Sigmoid colon (tissue), 7 donors: ENCODE measurements around the gene PABPC4L. TPM values are rescaled to one million over a fixed set of nuclear protein-coding genes. Genes with fewer than 3 reads are reported as not detected.

Experiments
- DNase-seq: peaks from one replicate; pipeline ENCODE4 v3.0.0-alpha.2; 2019
- H3K27ac ChIP-seq, 4 donors: fragments of 200-600 bp; sonication (generic); one replicate each; pipeline ENCODE4 v1.5.1; 2016 to 2019; ENCODE audit warnings: mild to moderate bottlenecking in 1 of 4
- H3K27me3 ChIP-seq, 3 donors: fragments of 200-600 bp; sonication (generic); one replicate each; pipeline ENCODE4 v1.5.1; 2019; ENCODE audit warnings: mild to moderate bottlenecking in 1 of 3
- H3K36me3 ChIP-seq, 4 donors: fragments of 200-600 bp; sonication (generic); one replicate each; pipeline ENCODE4 v1.5.1; 2016 to 2019
- H3K4me1 ChIP-seq, 4 donors: fragments of 200-600 bp; sonication (generic); one replicate each; pipeline ENCODE4 v1.5.1; 2017 to 2019
- H3K4me3 ChIP-seq, 4 donors: fragments of 200-600 bp; sonication (generic); one replicate each; pipeline ENCODE4 v1.5.1; 2017 to 2019; ENCODE audit warnings: mild to moderate bottlenecking in 2 of 4, moderate library complexity in 1 of 4
- H3K9me3 ChIP-seq, 4 donors: fragments of 200-600 bp in 3 of 4; sonication (generic) in 3 of 4; one replicate each; pipeline versions ENCODE4 v1.5.1 to v1.6.1; 2013 to 2019
- CTCF ChIP-seq, 4 experiments: fragments of 450-650 bp in 3 of 4; fragments of 200-600 bp in 1 of 4; IDR thresholded peaks; one replicate each; pipeline ENCODE4 v1.5.1; 2016 to 2019; ENCODE audit warnings: antibody characterized with exemption in 4 of 4, mild to moderate bottlenecking in 3 of 4, moderate library complexity in 2 of 4
- EP300 ChIP-seq, 4 donors: sonication (generic); formaldehyde crosslinking; IDR thresholded peaks; one replicate each; pipeline ENCODE4 v1.6.1; 2017; ENCODE audit warnings: antibody characterized with exemption in 4 of 4
- POLR2A ChIP-seq, 2 donors: fragments of 450-650 bp; IDR thresholded peaks; one replicate each; pipeline ENCODE4 v1.6.1; 2016; ENCODE audit warnings: antibody characterized with exemption in 2 of 2, mild to moderate bottlenecking in 2 of 2, moderate library complexity in 2 of 2
- POLR2AphosphoS5 ChIP-seq, 4 donors: sonication (generic); formaldehyde crosslinking; IDR thresholded peaks; one replicate each; pipeline ENCODE4 v1.6.1; 2017; ENCODE audit warnings: antibody characterized with exemption in 4 of 4
- WGBS, 2 donors: extraction: QIAGEN DNeasy Blood & Tissue Kit; methylation state at CpG; one replicate each; pipeline ENCODE4 v1.1.7; 2013; 5-methylcytosine and 5-hydroxymethylcytosine counted together
- intact Hi-C: fragments of 100-400 bp; cut with DNase I; formaldehyde crosslinking; loops from one replicate; pipeline ENCODE4 v1.15.1; 2023
- polyA plus RNA-seq, 3 donors: library from polyadenylated mRNA; stranded (reverse); fragments of 200-250 nt; gene quantifications; one replicate each; pipeline ENCODE4 v1.2.3, GENCODE V29; 2013
- total RNA-seq, 4 donors: library from RNA; depleted of rRNA; stranded (reverse); fragments of >200 nt; gene quantifications; one replicate each; pipeline ENCODE4 v1.1.0, GENCODE V29; 2016
- donor health status: healthy with polysubstance abuse.
- donor health status: Bipolar disorder and iron deficiency.
- donor health status: healthy.

PABPC4L gene
- total and polyA plus RNA-seq, 7 donors, result 0.20 to 1.8 (median 1.4) TPM; not detected in 2

DNA sequence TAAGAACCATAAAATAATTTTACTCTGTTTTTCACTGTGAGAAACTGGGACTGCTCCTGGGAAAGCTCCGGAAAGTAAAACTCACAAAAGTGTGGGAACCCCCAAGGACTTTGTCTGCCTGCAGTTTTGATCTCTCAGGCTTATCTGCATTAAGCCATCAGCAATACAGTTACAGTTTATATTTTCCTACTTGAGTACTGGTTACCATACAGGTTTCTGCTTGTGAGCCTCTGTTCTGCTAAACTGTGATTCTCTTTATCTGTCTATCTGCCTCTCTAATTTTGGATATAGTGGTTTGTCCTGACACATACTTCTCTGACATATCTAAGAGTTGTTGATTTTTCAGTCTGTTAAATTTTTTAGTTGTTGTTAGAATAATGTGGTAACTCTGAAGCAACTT lies 11.6 kb downstream of the PABPC4L start:
- intact Hi-C loops, result no loop called here

DNA sequence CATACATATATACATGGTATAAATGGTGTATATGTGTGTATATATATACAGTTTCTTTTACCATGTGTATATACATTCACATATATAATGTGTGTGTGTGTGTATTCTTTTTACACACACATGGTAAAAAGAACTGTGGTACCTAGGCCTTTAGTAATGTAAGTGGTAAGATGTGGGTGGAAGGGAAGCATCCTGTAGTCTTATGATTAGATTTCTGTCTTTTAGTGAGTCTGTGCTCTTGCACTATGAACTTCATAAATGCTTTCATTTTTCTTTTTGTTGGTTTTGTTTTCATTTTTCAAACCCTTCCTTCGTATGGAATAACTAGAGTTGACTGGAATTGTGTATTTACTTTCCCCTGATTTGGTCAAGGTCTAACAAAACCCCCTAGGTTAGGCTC lies 12.1 kb downstream of the PABPC4L start:
- TF ChIP-seq EP300 (IDR thresholded peaks at IDR 0.05) (no peak), POLR2A (IDR thresholded peaks at IDR 0.05) (no peak), CTCF (IDR thresholded peaks at IDR 0.05) (no peak), POLR2AphosphoS5 (IDR thresholded peaks at IDR 0.05) (no peak)
- DNase-seq, result no peak
- no peak overlapping the region for H3K4me3 ChIP-seq
- H3K9me3 ChIP-seq, result no peaks in the 10 kb centered on the region
- H3K4me1 ChIP-seq, result no peaks in the 10 kb centered on the region
- H3K36me3 ChIP-seq, result no peaks in the 10 kb centered on the region
- no peak overlapping the region for H3K27ac ChIP-seq
- no peaks in the 10 kb centered on the region for H3K27me3 ChIP-seq
- 18 to 49% methylated on average over 1 of the region's 1 CpG for WGBS, 2 donors
- intact Hi-C loops, result no loop called here

More for the DNA sequence above, 11.6 kb downstream of the PABPC4L start:
- H3K36me3 ChIP-seq, result no peaks in the 10 kb centered on the region
- H3K4me3 ChIP-seq, result no peak overlapping the region
- no peaks in the 10 kb centered on the region for H3K4me1 ChIP-seq
- TF ChIP-seq POLR2AphosphoS5 (IDR thresholded peaks at IDR 0.05) (no peak), POLR2A (IDR thresholded peaks at IDR 0.05) (no peak), EP300 (IDR thresholded peaks at IDR 0.05) (no peak), CTCF (IDR thresholded peaks at IDR 0.05) (no peak)
- no peak for DNase-seq
- no peaks in the 10 kb centered on the region for H3K27me3 ChIP-seq
- 0 to 23% methylated on average over 1 of the region's 1 CpG for WGBS, 2 donors
- H3K27ac ChIP-seq, result no peak overlapping the region
- no peaks in the 10 kb centered on the region for H3K9me3 ChIP-seq

GRCh38 chr4:134178706-134179105 lies 22.9 kb downstream of the PABPC4L start:
- intact Hi-C loops, result no loop called here
- TF ChIP-seq CTCF (IDR thresholded peaks at IDR 0.05) (no peak), POLR2A (IDR thresholded peaks at IDR 0.05) (no peak), POLR2AphosphoS5 (IDR thresholded peaks at IDR 0.05) (no peak), EP300 (IDR thresholded peaks at IDR 0.05) (no peak)
- no peaks in the 10 kb centered on the region for H3K36me3 ChIP-seq
- no peak overlapping the region for H3K27ac ChIP-seq
- no peak for DNase-seq
- no peaks in the 10 kb centered on the region for H3K27me3 ChIP-seq
- H3K9me3 ChIP-seq, result peaks cover 0 to 3% (median under 1%) of the 10 kb centered on the region in 4 donors
- H3K4me1 ChIP-seq, result no peaks in the 10 kb centered on the region
- no peak overlapping the region for H3K4me3 ChIP-seq

DNA sequence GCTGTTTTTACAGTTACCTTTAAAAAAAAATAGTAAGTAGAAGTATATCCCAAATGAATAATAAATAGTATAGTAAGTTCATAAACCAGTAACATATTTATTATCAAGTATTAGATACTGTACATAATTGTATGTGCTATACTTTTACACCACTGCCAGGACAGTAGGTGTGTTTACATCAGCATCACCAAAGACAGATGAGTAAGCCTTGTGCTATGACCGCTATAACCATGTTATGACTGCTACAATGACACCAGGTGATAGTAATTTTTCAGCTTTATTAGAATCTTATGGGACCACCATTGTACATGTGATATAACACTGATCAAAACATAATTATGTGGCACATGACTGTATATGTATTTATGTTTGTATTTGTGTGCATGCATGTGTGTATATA lies 27.3 kb downstream of the PABPC4L start:
- 84 to 93% methylated on average over 1 of the region's 1 CpG for WGBS, 2 donors
- peaks cover 0 to 5% (median 2%) of the 10 kb centered on the region in 4 donors for H3K9me3 ChIP-seq
- TF ChIP-seq EP300 (IDR thresholded peaks at IDR 0.05), result no peak
- TF ChIP-seq POLR2A (IDR thresholded peaks at IDR 0.05), result no peak
- TF ChIP-seq CTCF (IDR thresholded peaks at IDR 0.05), result no peak
- TF ChIP-seq POLR2AphosphoS5 (IDR thresholded peaks at IDR 0.05), result no peak

GRCh38 chr4:134160211-134160610 lies 41.4 kb downstream of the PABPC4L start:
- Histone ChIP-seq H3K9me3 (no peaks in the 10 kb centered on the region), H3K27ac (no peak overlapping the region), H3K4me1 (no peaks in the 10 kb centered on the region), H3K36me3 (no peaks in the 10 kb centered on the region), H3K27me3 (no peaks in the 10 kb centered on the region), H3K4me3 (no peak overlapping the region)
- WGBS, 2 donors, result 33 to 42% methylated on average over 2 of the region's 2 CpGs
- intact Hi-C loops, result no loop called here
- DNase-seq, result no peak
- TF ChIP-seq EP300 (IDR thresholded peaks at IDR 0.05) (no peak), CTCF (IDR thresholded peaks at IDR 0.05) (no peak), POLR2A (IDR thresholded peaks at IDR 0.05) (no peak)

More for the DNA sequence above, 27.3 kb downstream of the PABPC4L start:
- H3K4me3 ChIP-seq, result no peak overlapping the region
- intact Hi-C loops, result no loop called here
- no peaks in the 10 kb centered on the region for H3K36me3 ChIP-seq
- H3K27ac ChIP-seq, result no peak overlapping the region
- no peak for DNase-seq
- H3K27me3 ChIP-seq, result no peaks in the 10 kb centered on the region
- no peaks in the 10 kb centered on the region for H3K4me1 ChIP-seq
